ENCODE results near the gene PAX5. TPM values are rescaled to one million over a fixed set of nuclear protein-coding genes. Genes with fewer than 3 reads are reported as not detected.
A peak's percentile ranks its signal among the peaks of the same experiment; 100 is the strongest.

PAX5 gene
- total and polyA plus RNA-seq, 2 of the 13 experiments (the other 11 are each of a cell fraction or from before 2014, with no cell fraction given): not detected

DNA sequence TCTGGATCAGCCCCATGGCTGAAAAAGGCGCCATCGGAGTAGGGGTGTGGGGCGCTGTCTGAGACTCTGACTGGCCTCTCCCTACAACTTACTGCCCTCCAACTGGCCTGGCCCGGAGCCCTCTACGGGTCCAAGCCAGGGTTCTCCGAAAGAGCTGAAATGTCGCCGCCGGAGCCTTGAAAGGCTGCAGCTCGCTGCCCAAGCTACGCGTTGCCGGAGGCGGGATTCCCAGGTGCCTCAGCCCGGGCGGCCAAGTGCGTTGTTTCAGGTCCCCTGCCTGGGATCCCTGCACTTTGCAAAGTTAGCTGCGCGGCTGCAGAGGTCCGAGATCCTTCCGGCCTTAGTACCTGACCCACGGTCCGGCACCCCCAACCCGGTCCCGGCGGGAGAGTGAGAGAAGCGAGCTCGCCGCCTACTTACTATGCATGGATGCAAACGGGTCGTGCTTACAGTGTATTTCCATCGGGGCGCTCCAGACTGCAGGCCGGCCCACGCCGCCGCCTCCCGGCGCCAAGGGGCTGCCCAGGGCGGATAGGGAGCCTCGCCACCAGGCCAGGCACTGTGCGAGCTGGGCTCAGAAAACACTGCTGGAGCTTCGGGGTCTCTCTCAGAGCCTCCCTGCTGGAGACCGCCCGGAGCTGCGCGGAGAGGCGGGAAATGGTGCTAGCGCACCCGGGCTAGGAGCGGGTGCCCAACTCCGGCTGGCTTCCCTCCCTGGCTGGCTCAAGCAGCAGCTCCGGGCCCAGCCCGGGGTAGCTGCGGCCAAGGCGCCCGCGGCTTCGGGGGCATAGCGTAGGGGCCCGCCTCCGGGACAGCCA lies 7.7 kb downstream of the PAX5 start:
- Histone ChIP-seq H3K9me3 (ENCODE audit: low read length) (no peaks in the 10 kb centered on the region), H3K4me2 (ENCODE audit: low read depth, low read length) (no peak overlapping the region), H3K9ac (ENCODE audit: insufficient read depth, low read depth, low read length) (no peak overlapping the region), H3K36me3 (replicated peaks in 1 of 2; ENCODE audit: control insufficient read depth in 1 of 2, insufficient read depth in 2 of 2, low read length in 2 of 2) (no peaks in the 10 kb centered on the region), H4K20me1 (ENCODE audit: insufficient read depth, low read length) (0 out of 2 replicates have a peak, but pooled peaks cover 2% of the 10 kb centered on the region), H3K27me3 (ENCODE audit: control insufficient read depth in 1 of 2, insufficient read depth in 2 of 2, low read length in 2 of 2) (peaks cover 15 to 89% of the 10 kb centered on the region in 2 experiments), H3K4me3 (replicated peaks in 1 of 3; ENCODE audit: insufficient read depth in 1 of 3, low read depth in 2 of 3, low read length in 3 of 3) (no peak overlapping the region), H2AFZ (ENCODE audit: low read length) (no peak overlapping the region), H3K79me2 (ENCODE audit: insufficient read depth, low read length) (no peaks in the 10 kb centered on the region), H3K4me1 (ENCODE audit: insufficient read depth, low read length) (no peaks in the 10 kb centered on the region), H3K27ac (ENCODE audit: extremely low read length, insufficient read depth, low read length) (no peak overlapping the region)
- CTCF ChIA-PET (ENCODE audit: low intra/inter-chr PET ratio, low total read pairs): no interaction called here
- BruUV-seq (replicated peaks): no TSS peak
- FAIRE-seq (no peak), ATAC-seq (no peak), DNase-seq (ENCODE audit: low spot score) (no peak)
- POLR2A ChIA-PET: no interaction called here
- in situ Hi-C loops (cut with HindIII; ENCODE audit: extremely low pct_ligation_motif_present, low pct_unique_long_range_greater_than_20kb): no loop called here
- no peak for TF ChIP-seq ZNF160 (CRISPR knock-in tag; IDR thresholded peaks at IDR 0.05)
- TF ChIP-seq EZH2 (conservative IDR thresholded peaks at IDR 0.05; ENCODE audit: low read depth, low read length): peak; percentile 74; the same call in 1 of the 2 replicates
- intact Hi-C loops (cut with micrococcal nuclease; ENCODE audit: unreplicated experiment): no loop called here
- WGBS (ENCODE audit: low lambda C conversion rate): 25% methylated on average over 15 of the region's 62 CpGs

GRCh38 chr9:37025823-37026112 lies 8.3 kb downstream of the PAX5 start:
- Histone ChIP-seq H3K36me3 (replicated peaks in 1 of 2; ENCODE audit: control insufficient read depth in 1 of 2, insufficient read depth in 2 of 2, low read length in 2 of 2) (no peaks in the 10 kb centered on the region), H2AFZ (ENCODE audit: low read length) (no peak overlapping the region), H3K9ac (ENCODE audit: insufficient read depth, low read depth, low read length) (no peak overlapping the region), H3K4me1 (ENCODE audit: insufficient read depth, low read length) (no peaks in the 10 kb centered on the region), H3K9me3 (ENCODE audit: low read length) (no peaks in the 10 kb centered on the region), H4K20me1 (ENCODE audit: insufficient read depth, low read length) (0 out of 2 replicates have a peak, but pooled peaks cover 2% of the 10 kb centered on the region), H3K4me2 (ENCODE audit: low read depth, low read length) (0 out of 2 replicates have a peak overlapping the region, but pooled peaks have one; percentile 29), H3K27me3 (ENCODE audit: control insufficient read depth in 1 of 2, insufficient read depth in 2 of 2, low read length in 2 of 2) (peaks cover 15 to 87% of the 10 kb centered on the region in 2 experiments), H3K27ac (ENCODE audit: extremely low read length, insufficient read depth, low read length) (no peak overlapping the region), H3K4me3 (replicated peaks in 1 of 3; ENCODE audit: insufficient read depth in 1 of 3, low read depth in 2 of 3, low read length in 3 of 3) (no peak overlapping the region), H3K79me2 (ENCODE audit: insufficient read depth, low read length) (no peaks in the 10 kb centered on the region)
- WGBS (ENCODE audit: low lambda C conversion rate): 10% methylated on average over 9 of the region's 9 CpGs
- no peak for ATAC-seq
- in situ Hi-C loops (cut with HindIII; ENCODE audit: extremely low pct_ligation_motif_present, low pct_unique_long_range_greater_than_20kb) (no loop called here), intact Hi-C loops (cut with micrococcal nuclease; ENCODE audit: unreplicated experiment) (no loop called here)
- DNase-seq (ENCODE audit: low spot score): no peak
- POLR2A ChIA-PET: no interaction called here
- BruUV-seq (replicated peaks): no TSS peak
- no peak for FAIRE-seq
- CTCF ChIA-PET (ENCODE audit: low intra/inter-chr PET ratio, low total read pairs): no interaction called here
- TF ChIP-seq MYC (CRISPR knock-in tag; IDR thresholded peaks at IDR 0.05; ENCODE audit: borderline replicate concordance): no peak
- TF ChIP-seq, protein P1, sequence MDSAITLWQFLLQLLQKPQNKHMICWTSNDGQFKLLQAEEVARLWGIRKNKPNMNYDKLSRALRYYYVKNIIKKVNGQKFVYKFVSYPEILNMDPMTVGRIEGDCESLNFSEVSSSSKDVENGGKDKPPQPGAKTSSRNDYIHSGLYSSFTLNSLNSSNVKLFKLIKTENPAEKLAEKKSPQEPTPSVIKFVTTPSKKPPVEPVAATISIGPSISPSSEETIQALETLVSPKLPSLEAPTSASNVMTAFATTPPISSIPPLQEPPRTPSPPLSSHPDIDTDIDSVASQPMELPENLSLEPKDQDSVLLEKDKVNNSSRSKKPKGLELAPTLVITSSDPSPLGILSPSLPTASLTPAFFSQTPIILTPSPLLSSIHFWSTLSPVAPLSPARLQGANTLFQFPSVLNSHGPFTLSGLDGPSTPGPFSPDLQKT (CRISPR knock-in tag; IDR thresholded peaks at IDR 0.05; ENCODE audit: borderline replicate concordance): no peak

Measured in HepG2 (cell line).